Testis (tissue), 3 donors: ENCODE results near the gene FUT1. TPM values are rescaled to one million over a fixed set of nuclear protein-coding genes. Genes with fewer than 3 reads are reported as not detected.

Experiments used
- DNase-seq: peaks from one replicate; pipeline ENCODE4 v3.0.0-alpha.2; 2019
- H3K27ac ChIP-seq, 2 donors: fragments of 200-600 bp; sonication (generic); one replicate each; pipeline ENCODE4 v1.5.1; 2019
- H3K27me3 ChIP-seq: fragments of 200-600 bp; sonication (generic); one replicate; pipeline ENCODE4 v1.5.1; 2019
- H3K36me3 ChIP-seq: fragments of 200-600 bp; sonication (generic); one replicate; pipeline ENCODE4 v1.5.1; 2017; ENCODE audit warnings: low read depth; ENCODE audit errors: missing control alignments
- H3K4me1 ChIP-seq: fragments of 200-600 bp; sonication (generic); one replicate; pipeline ENCODE4 v1.5.1; 2019
- H3K4me3 ChIP-seq, 2 donors: fragments of 200-600 bp; sonication (generic); one replicate each; pipeline ENCODE4 v1.5.1; 2017 to 2019
- H3K9me3 ChIP-seq: fragments of 200-600 bp; sonication (generic); one replicate; pipeline ENCODE4 v1.5.1; 2017
- POLR2A ChIP-seq: fragments of 450-650 bp; IDR thresholded peaks from one replicate; pipeline ENCODE4 v1.6.1; 2017; ENCODE audit warnings: antibody characterized with exemption, mild to moderate bottlenecking, moderate library complexity
- WGBS, 2 donors: methylation state at CpG; one replicate each; pipeline ENCODE4 v1.1.5; 2018; 5-methylcytosine and 5-hydroxymethylcytosine counted together
- intact Hi-C: fragments of 100-400 bp; cut with DNase I; formaldehyde crosslinking; loops from one replicate; pipeline ENCODE4 v1.15.1; 2023; ENCODE audit warnings: low total_unique reads
- polyA plus RNA-seq: library from polyadenylated mRNA; stranded (reverse); fragments of 350-450 nt; fragmentation: Illumina TruSeq; extraction: RNeasy Lipid Tissue Mini Kit (QIAGEN cat#74804); gene quantifications from one replicate; pipeline ENCODE4 v1.2.3, GENCODE V29; 2014; ENCODE audit warnings: low read depth, low replicate concordance; ENCODE audit not compliant: insufficient read depth
- total RNA-seq, 2 donors: library from RNA; depleted of rRNA; stranded (reverse); fragments of >200 nt; gene quantifications; one replicate each; pipeline ENCODE4 v1.2.3, GENCODE V29; 2016
- TF ChIP-seq, protein P1 (sequence below), 3 experiments: fragments of 450-650 bp in 2 of 3; fragments of 200-600 bp in 1 of 3; sonication (generic) in 1 of 3; IDR thresholded peaks; one replicate each; pipeline ENCODE4 v1.5.1; 2016 to 2019; ENCODE audit warnings: antibody characterized with exemption in 3 of 3, mild to moderate bottlenecking in 2 of 3, moderate library complexity in 1 of 3

Gene FUT1
- total and polyA plus RNA-seq, 3 donors from 2014 or later, result 2.0 to 5.1 (median 3.6) TPM

- intact Hi-C loops, result no loop called here
- peak; percentile 94 for DNase-seq
- peak within 1 kb of the TSS; percentile 58 to 66 for H3K4me3 ChIP-seq
- H3K27me3 ChIP-seq, result no peaks in the 10 kb centered on the region
- no peaks in the 10 kb centered on the region for H3K36me3 ChIP-seq
- peaks cover 13% of the 10 kb centered on the region for H3K4me1 ChIP-seq
- no peaks in the 10 kb centered on the region for H3K9me3 ChIP-seq
- WGBS, 2 donors, result 5 to 9% methylated on average over 18 to 31 of the region's 31 CpGs
- TF ChIP-seq, protein P1, sequence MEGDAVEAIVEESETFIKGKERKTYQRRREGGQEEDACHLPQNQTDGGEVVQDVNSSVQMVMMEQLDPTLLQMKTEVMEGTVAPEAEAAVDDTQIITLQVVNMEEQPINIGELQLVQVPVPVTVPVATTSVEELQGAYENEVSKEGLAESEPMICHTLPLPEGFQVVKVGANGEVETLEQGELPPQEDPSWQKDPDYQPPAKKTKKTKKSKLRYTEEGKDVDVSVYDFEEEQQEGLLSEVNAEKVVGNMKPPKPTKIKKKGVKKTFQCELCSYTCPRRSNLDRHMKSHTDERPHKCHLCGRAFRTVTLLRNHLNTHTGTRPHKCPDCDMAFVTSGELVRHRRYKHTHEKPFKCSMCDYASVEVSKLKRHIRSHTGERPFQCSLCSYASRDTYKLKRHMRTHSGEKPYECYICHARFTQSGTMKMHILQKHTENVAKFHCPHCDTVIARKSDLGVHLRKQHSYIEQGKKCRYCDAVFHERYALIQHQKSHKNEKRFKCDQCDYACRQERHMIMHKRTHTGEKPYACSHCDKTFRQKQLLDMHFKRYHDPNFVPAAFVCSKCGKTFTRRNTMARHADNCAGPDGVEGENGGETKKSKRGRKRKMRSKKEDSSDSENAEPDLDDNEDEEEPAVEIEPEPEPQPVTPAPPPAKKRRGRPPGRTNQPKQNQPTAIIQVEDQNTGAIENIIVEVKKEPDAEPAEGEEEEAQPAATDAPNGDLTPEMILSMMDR (IDR thresholded peaks at IDR 0.05), result no peak
- TF ChIP-seq POLR2A, result no peak
- peak within 1 kb of the TSS; percentile 86 to 87 for H3K27ac ChIP-seq
Observed at GRCh38 chr19:48746738-48747575, 5.5 kb downstream of the FUT1 start, which contains the start of gene IZUMO1. IZUMO1 (minus strand) TSS chr19:48746909; CDS start chr19:48745859, 1,050 bp downstream.

DNA sequence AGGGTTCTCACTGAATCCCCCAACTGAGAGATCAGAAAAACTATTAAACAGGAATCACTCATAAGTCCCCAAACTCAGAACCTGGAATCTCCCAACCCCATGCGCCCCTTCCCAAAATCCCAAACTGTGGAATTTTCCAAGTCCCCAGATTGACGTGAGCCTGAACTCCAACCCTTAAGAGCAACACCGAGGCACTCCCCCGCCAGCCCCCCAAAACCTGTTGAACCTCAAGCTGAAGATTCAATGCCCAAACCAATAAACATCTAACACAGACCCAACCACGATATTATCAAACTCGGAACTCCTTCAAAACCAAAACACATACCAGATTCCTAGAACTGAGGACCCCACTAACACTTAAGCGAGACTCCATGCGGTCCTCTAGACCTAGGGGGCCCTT lies 6.3 kb downstream of the FUT1 start:
- DNase-seq, result no peak
- Histone ChIP-seq H3K36me3 (no peaks in the 10 kb centered on the region), H3K4me1 (peaks cover 13% of the 10 kb centered on the region), H3K9me3 (no peaks in the 10 kb centered on the region), H3K27me3 (no peaks in the 10 kb centered on the region), H3K4me3 (peak overlapping the region; percentile 58 to 66), H3K27ac (peak overlapping the region; percentile 86 to 87)
- TF ChIP-seq, protein P1 (IDR thresholded peaks at IDR 0.05), result no peak
- no peak for TF ChIP-seq POLR2A
- 54 to 62% methylated on average over 8 of the region's 8 CpGs for WGBS, 2 donors
- intact Hi-C loops, result no loop called here

DNA sequence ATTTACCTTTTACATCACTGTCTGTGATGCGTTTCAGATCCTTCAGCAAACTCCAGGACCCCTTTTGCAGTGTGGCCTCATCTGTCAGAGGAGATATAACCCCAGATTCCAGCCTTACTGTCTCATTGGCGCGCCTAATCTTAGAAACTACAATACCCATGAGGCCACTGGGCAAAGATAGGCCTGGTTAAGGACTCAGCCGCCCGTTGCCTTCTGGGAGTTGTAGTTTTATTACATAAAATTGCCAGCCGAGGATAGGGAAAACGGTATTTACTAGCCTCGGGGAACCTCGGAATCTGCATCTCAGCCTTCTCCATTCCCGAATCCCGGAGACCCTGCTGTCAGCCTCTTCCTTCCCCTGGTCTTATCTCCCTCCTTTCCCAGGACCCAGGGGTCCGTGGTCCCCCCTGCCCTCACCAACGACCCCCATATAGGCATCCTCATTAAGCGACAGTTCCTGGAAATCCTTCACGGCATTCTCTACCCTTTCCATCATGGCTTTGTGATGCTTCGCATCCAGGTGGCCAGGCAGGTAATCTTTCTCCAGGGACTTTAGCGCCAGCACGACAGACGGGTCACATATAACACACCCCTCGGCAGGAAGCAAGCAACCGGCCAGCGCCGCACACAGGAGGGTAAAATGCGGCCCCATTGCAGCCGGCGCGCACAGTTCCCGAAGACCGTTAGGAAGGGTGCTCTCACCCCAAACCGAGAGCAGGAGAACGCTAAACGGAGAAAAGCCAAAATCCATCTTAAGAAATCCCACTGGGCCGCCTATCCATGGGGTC lies 7.0 kb downstream of the FUT1 start:
- Histone ChIP-seq H3K4me1 (peaks cover 13% of the 10 kb centered on the region), H3K36me3 (no peaks in the 10 kb centered on the region), H3K27ac (no peak overlapping the region), H3K9me3 (no peaks in the 10 kb centered on the region), H3K27me3 (no peaks in the 10 kb centered on the region), H3K4me3 (peak overlapping the region; percentile 1 to 18)
- 16 to 17% methylated on average over 28 to 33 of the region's 33 CpGs for WGBS, 2 donors
- intact Hi-C loops, result no loop called here
- TF ChIP-seq, protein P1 (IDR thresholded peaks at IDR 0.05), result no peak
- TF ChIP-seq POLR2A, result no peak
- peak; percentile 91 for DNase-seq

DNA sequence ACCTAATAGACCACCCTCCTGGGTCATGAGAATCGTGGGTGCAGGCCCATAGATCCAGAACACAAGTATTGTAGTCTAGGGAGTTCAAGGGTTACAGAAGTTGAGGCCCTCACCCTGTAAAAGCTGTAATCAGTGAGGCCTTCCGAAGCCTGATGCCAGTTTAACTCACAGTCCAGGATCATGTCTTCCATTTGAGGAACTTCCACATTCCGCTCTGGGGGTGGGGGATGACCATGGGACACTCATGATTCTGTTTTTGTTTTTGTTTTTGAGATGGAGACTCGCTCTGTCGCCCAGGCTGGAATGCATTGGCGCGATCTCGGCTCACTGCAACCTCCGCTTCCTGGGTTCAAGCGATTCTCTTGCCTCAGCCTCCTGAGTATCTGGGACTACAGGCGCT lies 10.3 kb downstream of the FUT1 start:
- Histone ChIP-seq H3K4me3 (no peak overlapping the region), H3K27ac (no peak overlapping the region), H3K27me3 (no peaks in the 10 kb centered on the region), H3K36me3 (no peaks in the 10 kb centered on the region), H3K4me1 (peaks cover under 1% of the 10 kb centered on the region), H3K9me3 (no peaks in the 10 kb centered on the region)
- 83 to 91% methylated on average over 5 to 11 of the region's 11 CpGs for WGBS, 2 donors
- intact Hi-C loops, result no loop called here
- TF ChIP-seq, protein P1 (IDR thresholded peaks at IDR 0.05), result no peak
- TF ChIP-seq POLR2A, result no peak
- DNase-seq, result no peak
